BLaER1 treated with 17β-estradiol and CSF1 and Interleukin-3, amounts not matched to agents 10 nM and 100 nM (cell line): Measurements from ENCODE around the gene SENP2.
A peak's percentile ranks its signal among the peaks of the same experiment; 100 is the strongest.

Source experiments
- H3K27ac ChIP-seq, 11 experiments: shearing (Covaris generic); formaldehyde crosslinking; 2 replicates each; pipeline ENCODE4 v1.8.1; 2022
- H3K27me3 ChIP-seq, 11 experiments: shearing (Covaris generic); formaldehyde crosslinking; 2 replicates each; pipeline ENCODE4 v1.8.1; 2022
- H3K36me3 ChIP-seq, 11 experiments: shearing (Covaris generic); formaldehyde crosslinking; 2 replicates each; pipeline ENCODE4 v1.8.1; 2022
- H3K4me1 ChIP-seq, 10 experiments: shearing (Covaris generic); formaldehyde crosslinking; 2 replicates each; pipeline ENCODE4 v1.8.1; 2022
- H3K4me2 ChIP-seq, 11 experiments: shearing (Covaris generic); formaldehyde crosslinking; 2 replicates each; pipeline ENCODE4 v1.8.1; 2022
- H3K4me3 ChIP-seq, 10 experiments: shearing (Covaris generic); formaldehyde crosslinking; 2 replicates each; pipeline ENCODE4 v1.8.1; 2022
- H3K9ac ChIP-seq, 11 experiments: shearing (Covaris generic); formaldehyde crosslinking; 2 replicates each; pipeline ENCODE4 v1.8.1; 2022
- H3K9me3 ChIP-seq, 11 experiments: shearing (Covaris generic); formaldehyde crosslinking; replicated peaks in 1 of 11; 2 replicates each; pipeline ENCODE4 v1.8.1; 2022
- H4K20me1 ChIP-seq, 11 experiments: shearing (Covaris generic); formaldehyde crosslinking; 2 replicates each; pipeline ENCODE4 v1.8.1; 2022
- Cebpa-rat ChIP-seq, 11 experiments: shearing (Covaris generic); IDR thresholded peaks; 2 replicates each; pipeline ENCODE4 v1.8.1; 2022

Gene SENP2

DNA sequence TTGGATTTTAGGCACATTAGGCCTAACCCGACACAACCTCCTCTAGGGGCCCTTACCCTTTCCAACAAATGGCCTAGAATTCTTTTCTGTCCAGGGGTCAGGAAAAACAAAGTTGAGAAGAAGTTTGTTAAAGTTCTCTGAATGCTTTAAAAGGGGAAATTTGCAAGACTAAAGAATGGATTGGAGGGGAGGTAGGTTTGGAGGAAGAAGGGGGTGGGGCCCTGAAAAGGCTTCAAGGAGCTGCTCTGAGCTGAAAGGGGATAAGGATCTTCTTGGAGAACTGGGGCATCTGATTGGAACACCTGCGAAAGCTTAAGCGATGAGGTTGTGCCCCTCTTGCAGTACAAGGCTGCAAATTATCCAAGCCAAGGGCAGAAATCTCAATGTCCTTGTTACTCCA lies 3.9 kb upstream of the SENP2 start:
- Histone ChIP-seq H3K4me1 (peaks cover 16 to 27% (median 25%) of the 10 kb centered on the region in 10 experiments), H3K36me3 (no peaks in the 10 kb centered on the region), H4K20me1 (peaks cover 0 to 9% (median 0%) of the 10 kb centered on the region in 11 experiments; a peak in 4 of 22 replicates), H3K9me3 (no peaks in the 10 kb centered on the region), H3K4me2 (peak overlapping the region in 9 of 11 experiments; percentile 2 to 46 (median 31); a peak in 14 of 22 replicates), H3K27ac (no peak overlapping the region), H3K4me3 (no peak overlapping the region), H3K27me3 (no peaks in the 10 kb centered on the region), H3K9ac (no peak overlapping the region)
- TF ChIP-seq Cebpa-rat (IDR thresholded peaks at IDR 0.05) = no peak

DNA sequence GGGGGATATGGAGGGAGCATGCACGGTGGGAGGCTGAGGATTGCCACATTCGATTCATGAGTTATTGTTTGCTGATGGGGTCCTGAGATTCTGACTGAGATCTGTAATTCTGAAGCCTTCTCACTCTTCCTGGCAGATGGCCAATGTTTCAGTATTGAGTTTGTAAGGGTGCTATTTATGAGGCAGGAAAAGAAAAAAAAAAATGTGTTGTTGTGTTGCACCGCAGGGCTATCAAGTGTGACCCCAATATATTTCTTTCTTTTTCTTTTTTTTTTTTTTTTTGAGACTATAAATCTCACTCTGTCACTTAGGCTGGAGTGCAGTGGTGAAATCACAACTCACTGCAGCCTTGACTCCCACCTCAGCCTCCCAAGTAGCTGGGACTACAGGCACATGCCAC lies 3.2 kb upstream of the SENP2 start:
- TF ChIP-seq Cebpa-rat (IDR thresholded peaks at IDR 0.05) = no peak
- Histone ChIP-seq H3K36me3 (no peaks in the 10 kb centered on the region), H3K4me1 (peaks cover 17 to 34% (median 28%) of the 10 kb centered on the region in 10 experiments), H3K4me3 (no peak overlapping the region), H4K20me1 (peaks cover 0 to 13% (median 0%) of the 10 kb centered on the region in 11 experiments; a peak in 4 of 22 replicates), H3K4me2 (peak overlapping the region in 9 of 11 experiments; percentile 2 to 46 (median 31); a peak in 16 of 22 replicates), H3K27ac (no peak overlapping the region), H3K9me3 (no peaks in the 10 kb centered on the region), H3K27me3 (no peaks in the 10 kb centered on the region), H3K9ac (no peak overlapping the region)

DNA sequence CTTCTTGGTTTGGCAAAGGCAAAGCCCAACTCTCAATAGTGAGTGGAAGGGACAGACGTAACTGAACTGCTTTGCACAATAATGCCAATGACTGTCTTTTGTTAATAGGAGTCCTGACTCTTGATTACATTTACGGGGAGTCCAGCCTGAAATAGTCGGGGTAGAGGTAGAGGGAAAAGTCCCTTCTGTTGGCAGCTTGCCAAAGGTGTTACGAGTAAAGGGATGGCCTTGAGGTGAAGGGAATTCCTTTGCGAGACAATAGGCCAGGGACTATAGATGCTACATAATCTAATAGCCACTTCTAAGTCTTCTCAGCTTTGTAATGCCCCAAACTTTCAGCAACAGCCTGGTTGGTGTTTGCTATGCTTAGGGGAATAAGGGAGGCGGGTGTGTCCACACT lies 2.2 kb upstream of the SENP2 start:
- no peak for TF ChIP-seq Cebpa-rat (IDR thresholded peaks at IDR 0.05)
- Histone ChIP-seq H3K4me2 (no peak overlapping the region), H3K27me3 (no peaks in the 10 kb centered on the region), H3K4me1 (peaks cover 27 to 38% (median 35%) of the 10 kb centered on the region in 10 experiments), H3K9me3 (no peaks in the 10 kb centered on the region), H3K9ac (no peak overlapping the region), H3K27ac (no peak overlapping the region), H3K36me3 (0 out of 22 replicates have a peak, but pooled peaks cover 0 to 5% (median 0%) of the 10 kb centered on the region in 11 experiments), H3K4me3 (no peak overlapping the region), H4K20me1 (peaks cover 0 to 14% (median 0%) of the 10 kb centered on the region in 11 experiments; a peak in 6 of 22 replicates)

DNA sequence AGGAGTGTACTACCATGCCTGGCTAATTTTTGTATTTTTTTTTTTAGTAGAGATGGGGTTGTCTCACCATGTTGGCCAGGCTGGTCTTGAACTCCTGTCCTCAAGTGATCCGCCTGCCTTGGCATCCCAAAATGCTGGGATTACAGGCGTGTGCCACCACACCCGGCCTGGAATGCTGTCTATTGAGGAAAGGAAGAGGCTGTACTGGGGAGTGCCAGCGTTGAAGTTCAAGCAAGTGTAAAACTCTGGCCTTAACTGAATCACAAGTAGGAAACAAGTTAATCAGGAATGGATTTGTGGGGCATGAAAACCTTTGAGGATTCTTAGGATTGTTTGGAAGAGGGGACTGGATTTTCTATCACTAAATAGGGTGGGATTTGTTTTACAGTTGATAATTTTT lies 1.4 kb upstream of the SENP2 start:
- peaks cover 27 to 39% (median 35%) of the 10 kb centered on the region in 10 experiments for H3K4me1 ChIP-seq
- H3K27ac ChIP-seq = peak overlapping the region in 2 of 11 experiments; percentile 88 to 91; a peak in 2 of 22 replicates
- H3K27me3 ChIP-seq = no peaks in the 10 kb centered on the region
- H3K9ac ChIP-seq = no peak overlapping the region
- no peak overlapping the region; a peak in 1 of 22 replicates for H3K4me2 ChIP-seq
- no peak for TF ChIP-seq Cebpa-rat (IDR thresholded peaks at IDR 0.05)
- H3K9me3 ChIP-seq = no peaks in the 10 kb centered on the region
- no peak overlapping the region for H3K4me3 ChIP-seq
- H4K20me1 ChIP-seq = peaks cover 0 to 22% (median 0%) of the 10 kb centered on the region in 11 experiments; a peak in 7 of 22 replicates
- peaks cover 0 to 9% (median 2%) of the 10 kb centered on the region in 11 experiments; a peak in 5 of 22 replicates for H3K36me3 ChIP-seq

DNA sequence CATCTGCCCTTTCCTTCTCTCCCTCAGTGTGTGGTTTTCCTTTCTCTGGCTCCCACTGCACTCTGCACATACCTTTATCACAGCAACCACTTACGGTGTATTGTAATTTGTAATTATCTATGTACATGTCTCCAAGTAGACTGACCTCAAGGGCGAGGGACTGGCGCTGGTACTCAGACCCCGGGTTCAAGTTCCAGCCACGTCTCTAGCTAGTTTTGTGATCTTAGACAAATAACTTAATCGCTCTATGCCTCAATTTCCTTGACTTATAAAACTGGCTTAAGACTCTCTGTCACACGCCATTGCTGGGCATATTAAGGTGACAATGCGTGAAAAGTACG lies 607 bp upstream of the SENP2 start:
- Histone ChIP-seq H3K4me2 (peak overlapping the region; percentile 60 to 93 (median 78)), H3K27ac (peak overlapping the region; percentile 40 to 93 (median 86); a peak in 21 of 22 replicates), H3K4me3 (peak overlapping the region; percentile 73 to 98 (median 92)), H3K36me3 (peaks cover 0 to 17% (median 10%) of the 10 kb centered on the region in 11 experiments; a peak in 10 of 22 replicates), H3K27me3 (no peaks in the 10 kb centered on the region), H4K20me1 (peaks cover 0 to 24% (median 0%) of the 10 kb centered on the region in 11 experiments; a peak in 8 of 22 replicates), H3K9me3 (no peaks in the 10 kb centered on the region), H3K9ac (peak overlapping the region; percentile 53 to 94 (median 91); a peak in 21 of 22 replicates), H3K4me1 (peaks cover 27 to 39% (median 35%) of the 10 kb centered on the region in 10 experiments)
- no peak for TF ChIP-seq Cebpa-rat (IDR thresholded peaks at IDR 0.05)

DNA sequence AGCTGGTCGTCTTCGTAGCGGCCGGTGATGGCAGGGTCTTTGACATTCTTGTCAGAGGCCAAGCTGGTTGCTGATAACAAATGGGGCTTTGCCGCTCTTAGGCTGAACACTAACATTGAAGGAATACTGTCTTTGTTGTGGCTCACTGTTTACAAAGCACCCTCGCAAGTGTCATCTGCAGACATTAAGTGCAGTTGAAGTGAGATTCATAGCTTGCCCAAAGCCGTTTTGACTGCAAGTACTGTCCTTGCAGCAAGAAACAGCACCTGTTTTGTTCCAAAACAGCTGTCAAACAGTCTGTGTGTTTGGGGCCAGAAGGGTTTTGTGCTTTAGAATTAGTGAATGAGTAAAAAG lies 568 bp downstream of the SENP2 start:
- no peaks in the 10 kb centered on the region for H3K27me3 ChIP-seq
- peaks cover 3 to 28% (median 17%) of the 10 kb centered on the region in 11 experiments; a peak in 21 of 22 replicates for H3K36me3 ChIP-seq
- H3K4me1 ChIP-seq = peaks cover 27 to 39% (median 35%) of the 10 kb centered on the region in 10 experiments
- peak overlapping the region; percentile 81 to 98 (median 94) for H3K4me2 ChIP-seq
- H3K4me3 ChIP-seq = peak overlapping the region; percentile 73 to 98 (median 92)
- no peaks in the 10 kb centered on the region for H3K9me3 ChIP-seq
- TF ChIP-seq Cebpa-rat (IDR thresholded peaks at IDR 0.05) = no peak
- peak overlapping the region; percentile 79 to 93 (median 88) for H3K27ac ChIP-seq
- H3K9ac ChIP-seq = peak overlapping the region; percentile 87 to 97 (median 92)
- peaks cover 0 to 24% (median 0%) of the 10 kb centered on the region in 11 experiments; a peak in 8 of 22 replicates for H4K20me1 ChIP-seq

DNA sequence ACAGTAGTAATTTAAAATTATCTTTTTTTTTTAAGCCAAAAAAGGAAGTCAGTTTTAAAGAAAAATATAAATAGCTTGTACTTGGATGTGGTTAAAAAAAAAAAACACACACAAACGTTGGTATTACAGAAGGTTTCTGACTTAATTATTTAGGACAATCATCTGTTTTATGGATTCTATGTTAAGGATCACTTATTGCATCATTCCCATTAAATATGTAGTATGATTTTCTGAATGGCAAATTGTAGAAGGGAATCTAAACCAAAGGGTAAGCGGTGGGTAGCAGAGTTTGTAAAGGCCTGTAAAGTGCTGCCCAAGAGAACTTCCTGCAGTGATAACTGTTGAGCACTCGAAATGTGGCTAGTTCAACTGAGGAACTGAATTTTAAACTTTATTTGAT lies 8.0 kb downstream of the SENP2 start:
- Histone ChIP-seq H4K20me1 (peaks cover 0 to 9% (median 0%) of the 10 kb centered on the region in 11 experiments; a peak in 7 of 22 replicates), H3K4me3 (no peak overlapping the region), H3K27me3 (no peaks in the 10 kb centered on the region), H3K4me2 (peak overlapping the region; percentile 17 to 83 (median 50); a peak in 19 of 22 replicates), H3K4me1 (peaks cover 24 to 37% (median 31%) of the 10 kb centered on the region in 10 experiments), H3K27ac (peak overlapping the region in 10 of 11 experiments; percentile 16 to 79 (median 58); a peak in 16 of 22 replicates), H3K36me3 (peaks cover 42 to 80% (median 68%) of the 10 kb centered on the region in 11 experiments), H3K9ac (peak overlapping the region in 5 of 11 experiments; percentile 8 to 55 (median 38); a peak in 8 of 22 replicates), H3K9me3 (no peaks in the 10 kb centered on the region)
- no peak for TF ChIP-seq Cebpa-rat (IDR thresholded peaks at IDR 0.05)

DNA sequence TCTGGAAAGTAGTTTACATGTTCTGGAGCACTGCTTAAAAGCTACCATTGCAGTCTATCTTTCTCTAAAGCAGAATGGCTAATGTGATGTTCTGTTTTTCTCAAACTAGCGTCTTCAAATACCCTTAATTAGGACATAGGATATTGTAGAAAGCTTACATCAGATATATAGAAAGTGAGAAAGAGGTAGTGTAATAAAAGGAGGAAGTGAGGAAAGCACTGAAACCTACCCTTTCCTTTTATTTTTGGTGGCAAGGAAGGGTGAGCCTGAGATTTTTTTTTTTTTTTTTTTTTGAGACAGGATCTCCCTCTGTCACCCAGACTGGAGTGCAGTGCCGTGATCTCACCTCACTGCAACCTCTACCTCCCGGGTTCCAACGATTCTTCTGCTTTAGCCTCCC lies 9.4 kb downstream of the SENP2 start:
- H3K9me3 ChIP-seq = no peaks in the 10 kb centered on the region

DNA sequence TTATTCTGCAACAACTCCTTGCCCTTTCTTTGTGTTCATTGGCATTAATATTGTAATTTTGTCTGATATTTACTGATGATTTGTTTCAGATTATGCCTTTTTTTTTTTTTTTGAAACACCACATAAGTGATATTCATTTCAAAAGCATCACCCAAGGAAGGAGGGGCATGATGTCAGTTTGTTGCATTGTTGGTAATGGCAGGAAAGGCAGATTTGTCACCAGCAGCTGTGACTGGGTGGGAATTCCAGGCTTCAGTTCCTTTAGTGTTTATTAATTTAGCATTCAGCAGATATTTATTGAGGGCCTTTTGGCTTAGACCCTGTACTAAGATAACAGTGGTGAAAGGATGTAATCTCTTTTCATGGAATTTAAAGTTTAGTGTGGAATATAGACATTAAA lies 19.5 kb downstream of the SENP2 start:
- Histone ChIP-seq H3K36me3 (peaks cover 89 to 100% (median 99%) of the 10 kb centered on the region in 11 experiments), H3K27me3 (no peaks in the 10 kb centered on the region), H3K4me2 (no peak overlapping the region), H4K20me1 (peaks cover 0 to 9% (median 0%) of the 10 kb centered on the region in 11 experiments; a peak in 1 of 22 replicates), H3K4me1 (no peaks in the 10 kb centered on the region), H3K9me3 (no peaks in the 10 kb centered on the region), H3K27ac (no peak overlapping the region), H3K9ac (no peak overlapping the region), H3K4me3 (no peak overlapping the region)
- TF ChIP-seq Cebpa-rat (IDR thresholded peaks at IDR 0.05) = no peak

More for the DNA sequence above, 9.4 kb downstream of the SENP2 start:
- no peaks in the 10 kb centered on the region; a peak in 2 of 22 replicates for H4K20me1 ChIP-seq
- H3K9ac ChIP-seq = peak overlapping the region in 5 of 11 experiments; percentile 9 to 45 (median 23); a peak in 4 of 22 replicates
- H3K4me2 ChIP-seq = peak overlapping the region; percentile 17 to 83 (median 63); a peak in 20 of 22 replicates
- H3K27ac ChIP-seq = peak overlapping the region in 10 of 11 experiments; percentile 16 to 79 (median 58); a peak in 19 of 22 replicates
- H3K4me3 ChIP-seq = 0 out of 20 replicates have a peak overlapping the region, but pooled peaks of 1 of the 10 experiments have one; percentile 9
- no peaks in the 10 kb centered on the region for H3K27me3 ChIP-seq
- peaks cover 24 to 37% (median 30%) of the 10 kb centered on the region in 10 experiments for H3K4me1 ChIP-seq
- TF ChIP-seq Cebpa-rat (IDR thresholded peaks at IDR 0.05) = no peak
- H3K36me3 ChIP-seq = peaks cover 50 to 82% (median 73%) of the 10 kb centered on the region in 11 experiments
